Lower leg skin (tissue), 3 donors: ENCODE results near the gene TBC1D12.

ENCODE experiments used
- CTCF ChIP-seq, 3 donors: fragments of 450-650 bp; IDR thresholded peaks; one replicate each; pipeline ENCODE4 v1.5.1; 2016; ENCODE audit warnings: antibody characterized with exemption in 3 of 3, mild to moderate bottlenecking in 3 of 3, moderate library complexity in 2 of 3
- POLR2A ChIP-seq, 2 donors: fragments of 450-650 bp; IDR thresholded peaks; one replicate each; pipeline ENCODE4 v1.6.1; 2016 to 2017; ENCODE audit warnings: antibody characterized with exemption in 2 of 2, mild to moderate bottlenecking in 1 of 2, moderate library complexity in 1 of 2

- TF ChIP-seq CTCF (IDR thresholded peaks at IDR 0.05) (no peak), POLR2A (IDR thresholded peaks at IDR 0.05) (no peak)
Observed at GRCh38 chr10:94420516-94420915, 18.2 kb downstream of the TBC1D12 start.
